HG03432 (cell line): ENCODE measurements around the gene GSTM3.
A peak's percentile ranks its signal among the peaks of the same experiment; 100 is the strongest.

ENCODE experiments used
- ATAC-seq: cut with Tn5 transposase; IDR thresholded peaks from one replicate; pipeline ENCODE4 v1.9.1; 2021; ENCODE audit warnings: mild to moderate bottlenecking, moderate library complexity; ENCODE audit not compliant: unreplicated experiment

Gene GSTM3

GRCh38 chr1:109740615-109741373 lies at the start of gene GSTM3:
Gene GSTM3, minus strand, starts transcription at chr1:109741038. Its CDS starts 751 bp downstream, at chr1:109740287.
- ATAC-seq = peak; percentile 36

- no peak for ATAC-seq
Observed at GRCh38 chr1:109790329-109790728, 49.5 kb upstream of the GSTM3 start.

- no peak for ATAC-seq
Observed at GRCh38 chr1:109789551-109790180, 48.8 kb upstream of the GSTM3 start.

- ATAC-seq = no peak
Observed at GRCh38 chr1:109788695-109789521, 48.1 kb upstream of the GSTM3 start.

- ATAC-seq = no peak
Observed at GRCh38 chr1:109787845-109788601, 47.2 kb upstream of the GSTM3 start.

- ATAC-seq = no peak
Observed at GRCh38 chr1:109787211-109787844, 46.5 kb upstream of the GSTM3 start.

GRCh38 chr1:109786531-109787021 lies 45.7 kb upstream of the GSTM3 start:
- ATAC-seq = no peak

- no peak for ATAC-seq
Observed at GRCh38 chr1:109786112-109786480, 45.3 kb upstream of the GSTM3 start.

GRCh38 chr1:109785446-109786111 lies 44.7 kb upstream of the GSTM3 start:
- ATAC-seq = no peak

GRCh38 chr1:109784551-109785252 lies 43.9 kb upstream of the GSTM3 start:
- no peak for ATAC-seq

- ATAC-seq = no peak
Observed at GRCh38 chr1:109783436-109783835, 42.6 kb upstream of the GSTM3 start.

GRCh38 chr1:109782927-109783326 lies 42.1 kb upstream of the GSTM3 start:
- no peak for ATAC-seq

GRCh38 chr1:109782514-109782913 lies 41.7 kb upstream of the GSTM3 start:
- ATAC-seq = no peak

- ATAC-seq = no peak
Observed at GRCh38 chr1:109781806-109782205, 41.0 kb upstream of the GSTM3 start.

GRCh38 chr1:109780982-109781381 lies 40.1 kb upstream of the GSTM3 start:
- no peak for ATAC-seq

- ATAC-seq = no peak
Observed at GRCh38 chr1:109777980-109778625, 37.3 kb upstream of the GSTM3 start.

GRCh38 chr1:109777436-109777835 lies 36.6 kb upstream of the GSTM3 start:
- ATAC-seq = no peak

GRCh38 chr1:109776911-109777310 lies 36.1 kb upstream of the GSTM3 start:
- ATAC-seq = peak; percentile 69
